Naive thymus-derived CD8-positive, alpha-beta T cell (primary cell): ENCODE data around the gene FAM53C. TPM values are rescaled to one million over a fixed set of nuclear protein-coding genes. Genes with fewer than 3 reads are reported as not detected.
"Not testable (repeated sequence)": the region's sequence is repeated elsewhere in the genome, so short reads cannot be mapped to it uniquely, and the experiment has no call there.

ENCODE experiments used
- ATAC-seq, 2 donors: fragments of 150-1000 bp; cut with Tn5 transposase in 1 of 2; sonication (Bioruptor Pico), chemical (Tn5 transposase) in 1 of 2; 1 replicate in 1 of 2; 2 replicates in 1 of 2; pipeline ENCODE4 v1.10.0; 2021; ENCODE audit warnings: mild to moderate bottlenecking in 2 of 2, moderate library complexity in 2 of 2
- POLR2A ChIA-PET: fragments of 350-600 bp; sonication (Branson Sonifier 250); formaldehyde crosslinking; loops from one replicate; lab custom pipeline; 2021; ENCODE audit warnings: antibody characterized with exemption; lab: Charles Lee
- DNase-seq, 10 donors: peaks; one replicate each; pipeline versions ENCODE4 v3.0.0 to v3.0.0-alpha.2; 2020 to 2022
- H3K27ac Mint-ChIP-seq, 10 donors: one replicate each; pipeline ENCODE4 v1.8.0; 2020 to 2022; ENCODE audit warnings: mild to moderate bottlenecking in 10 of 10, mixed read lengths in 10 of 10, moderate library complexity in 4 of 10, inconsistent platforms in 1 of 10
- H3K27me3 Mint-ChIP-seq, 5 donors: one replicate each; pipeline ENCODE4 v1.8.0; 2021 to 2022; ENCODE audit warnings: mixed read lengths in 5 of 5
- H3K36me3 Mint-ChIP-seq, 3 donors: one replicate each; pipeline ENCODE4 v1.8.0; 2020 to 2022; ENCODE audit warnings: mixed read lengths in 3 of 3, mild to moderate bottlenecking in 2 of 3, inconsistent platforms in 1 of 3
- H3K4me1 Mint-ChIP-seq, 4 donors: one replicate each; pipeline ENCODE4 v1.8.0; 2021 to 2022; ENCODE audit warnings: mixed read lengths in 4 of 4
- H3K4me3 Mint-ChIP-seq, 10 donors: one replicate each; pipeline ENCODE4 v1.8.0; 2020 to 2022; ENCODE audit warnings: mild to moderate bottlenecking in 10 of 10, mixed read lengths in 10 of 10, moderate library complexity in 6 of 10, inconsistent platforms in 1 of 10
- H3K9me3 Mint-ChIP-seq, 9 donors: one replicate each; pipeline ENCODE4 v1.8.0; 2020 to 2022; ENCODE audit warnings: mixed read lengths in 9 of 9, mild to moderate bottlenecking in 3 of 9, inconsistent platforms in 1 of 9, moderate library complexity in 1 of 9
- polyA plus RNA-seq, 3 donors: library from polyadenylated mRNA; unstranded; fragments of 300-500 nt; fragmentation: Illumina TruSeq; gene quantifications; one replicate each; pipeline ENCODE4 v1.2.3, GENCODE V29; 2021
- total RNA-seq, 8 experiments: library from RNA in 2 of 8; stranded (reverse) in 2 of 8; gene quantifications; one replicate each; pipeline ENCODE4 v1.2.3 and lab custom pipeline; 2021 to 2026

The FAM53C gene
- 10 to 100 TPM; 28.6 to 29.6 TPM for total RNA-seq
- 10 to 100 TPM; 18.6 to 22.2 (median 20.3) TPM for polyA plus RNA-seq
- 51.2 to 338 (median 63.8) reads per million in 6 experiments for total RNA-seq (lab: John Stamatoyannopoulos, UW)

- DNase-seq (peak; percentile 82 to 100 (median 94)), ATAC-seq (peak; percentile 86 to 87)
- no peaks in the 10 kb centered on the region for H3K9me3 Mint-ChIP-seq
- H3K27me3 Mint-ChIP-seq: no peaks in the 10 kb centered on the region
- H3K4me3 Mint-ChIP-seq: peak within 1 kb of the TSS; percentile 89 to 97 (median 93)
- POLR2A ChIA-PET: interaction anchor here (0.5 to 13.9 kb wide), 18 partner anchors 11 to 584 kb away, joined by 3 to 274 read pairs (median 4); partner anchors contain the start of genes CDC23, EGR1, ETF1 and HNRNPA0
- peaks cover 22 to 42% (median 41%) of the 10 kb centered on the region in 4 donors for H3K4me1 Mint-ChIP-seq
- H3K36me3 Mint-ChIP-seq: peaks cover 0 to 17% (median 2%) of the 10 kb centered on the region in 3 donors
- H3K27ac Mint-ChIP-seq: peak within 1 kb of the TSS; percentile 98 to 100 (median 100)
These were observed at the start of gene FAM53C for GRCh38 chr5:138337685-138338410. FAM53C (plus strand) TSS chr5:138338266; CDS start chr5:138341336, 3,070 bp downstream.

- no peaks in the 10 kb centered on the region for H3K9me3 Mint-ChIP-seq
- H3K36me3 Mint-ChIP-seq: no peaks in the 10 kb centered on the region
- peaks cover 0 to 1% (median under 1%) of the 10 kb centered on the region in 4 donors for H3K4me1 Mint-ChIP-seq
- H3K4me3 Mint-ChIP-seq: no peak overlapping the region
- POLR2A ChIA-PET: no interaction called here
- no peaks in the 10 kb centered on the region for H3K27me3 Mint-ChIP-seq
- no peak for DNase-seq
- no peak for ATAC-seq
- no peak overlapping the region for H3K27ac Mint-ChIP-seq
These were observed 48.8 kb upstream of the FAM53C start for GRCh38 chr5:138289296-138289695.

- H3K4me3 Mint-ChIP-seq: no peak overlapping the region
- no peak for DNase-seq
- POLR2A ChIA-PET: no interaction called here
- no peaks in the 10 kb centered on the region for H3K27me3 Mint-ChIP-seq
- no peaks in the 10 kb centered on the region for H3K36me3 Mint-ChIP-seq
- no peaks in the 10 kb centered on the region for H3K4me1 Mint-ChIP-seq
- H3K27ac Mint-ChIP-seq: no peak overlapping the region
- no peak for ATAC-seq
- peaks cover 0 to 3% (median 0%) of the 10 kb centered on the region in 9 donors for H3K9me3 Mint-ChIP-seq
These were observed 34.7 kb upstream of the FAM53C start for GRCh38 chr5:138303372-138303771.

- H3K4me3 Mint-ChIP-seq: no peak overlapping the region
- H3K4me1 Mint-ChIP-seq: no peaks in the 10 kb centered on the region
- H3K27me3 Mint-ChIP-seq: peaks cover 0 to 5% (median 0%) of the 10 kb centered on the region in 5 donors
- ATAC-seq (no peak), DNase-seq (peak in 1 of 10 donors; percentile 11)
- no peaks in the 10 kb centered on the region for H3K9me3 Mint-ChIP-seq
- POLR2A ChIA-PET: no interaction called here
- no peaks in the 10 kb centered on the region for H3K36me3 Mint-ChIP-seq
- H3K27ac Mint-ChIP-seq: no peak overlapping the region
These were observed 32.3 kb upstream of the FAM53C start for GRCh38 chr5:138305797-138306196.

GRCh38 chr5:138315751-138316278 lies 22.3 kb upstream of the FAM53C start:
- H3K4me1 Mint-ChIP-seq: no peaks in the 10 kb centered on the region
- ATAC-seq: no peak
- POLR2A ChIA-PET: no interaction called here
- no peaks in the 10 kb centered on the region for H3K9me3 Mint-ChIP-seq
- no peaks in the 10 kb centered on the region for H3K36me3 Mint-ChIP-seq
- peaks cover 0 to 8% (median 0%) of the 10 kb centered on the region in 5 donors for H3K27me3 Mint-ChIP-seq
- no peak overlapping the region for H3K4me3 Mint-ChIP-seq
- H3K27ac Mint-ChIP-seq: no peak overlapping the region
- DNase-seq: no peak

- Mint-ChIP-seq H3K36me3 (no peaks in the 10 kb centered on the region), H3K4me3 (no peak overlapping the region), H3K27ac (no peak overlapping the region), H3K9me3 (no peaks in the 10 kb centered on the region), H3K27me3 (peaks cover 0 to 8% (median 0%) of the 10 kb centered on the region in 5 donors), H3K4me1 (no peaks in the 10 kb centered on the region)
- POLR2A ChIA-PET: no interaction called here
- DNase-seq (no peak), ATAC-seq (no peak)
These were observed 21.7 kb upstream of the FAM53C start for GRCh38 chr5:138316355-138316754.

GRCh38 chr5:138318211-138318610 lies 19.9 kb upstream of the FAM53C start:
- H3K36me3 Mint-ChIP-seq, H3K4me3 Mint-ChIP-seq, H3K9me3 Mint-ChIP-seq, H3K27ac Mint-ChIP-seq, H3K4me1 Mint-ChIP-seq, DNase-seq, ATAC-seq, POLR2A ChIA-PET, H3K27me3 Mint-ChIP-seq: not testable (repeated sequence)

- H3K4me3 Mint-ChIP-seq: peak overlapping the region; percentile 82 to 97 (median 88)
- POLR2A ChIA-PET: interaction anchor here (1.1 to 13.9 kb wide), 2 partner anchors 20 to 245 kb away, joined by 6 to 274 read pairs; partner anchors contain the start of genes HSPA9 and KDM3B
- H3K27ac Mint-ChIP-seq: peak overlapping the region in 3 of 10 donors; percentile 19 to 76 (median 46)
- H3K36me3 Mint-ChIP-seq: no peaks in the 10 kb centered on the region
- H3K9me3 Mint-ChIP-seq: no peaks in the 10 kb centered on the region
- ATAC-seq (no peak), DNase-seq (no peak)
- H3K27me3 Mint-ChIP-seq: no peaks in the 10 kb centered on the region
- H3K4me1 Mint-ChIP-seq: peaks cover 7 to 17% (median 15%) of the 10 kb centered on the region in 4 donors
These were observed 7.1 kb upstream of the FAM53C start for GRCh38 chr5:138330813-138331448.

- no peaks in the 10 kb centered on the region for H3K9me3 Mint-ChIP-seq
These were observed 6.4 kb upstream of the FAM53C start, which contains the start of gene CDC25C for GRCh38 chr5:138331449-138332368. CDC25C (minus strand) TSS chr5:138331804; CDS start chr5:138331180, 624 bp downstream.

GRCh38 chr5:138334867-138335447 lies 3.1 kb upstream of the FAM53C start:
- Mint-ChIP-seq H3K4me1 (peaks cover 20 to 40% (median 38%) of the 10 kb centered on the region in 4 donors), H3K36me3 (no peaks in the 10 kb centered on the region), H3K9me3 (no peaks in the 10 kb centered on the region), H3K27me3 (no peaks in the 10 kb centered on the region), H3K4me3 (peak overlapping the region in 4 of 10 donors; percentile 9 to 44 (median 38)), H3K27ac (peak overlapping the region in 3 of 10 donors; percentile 27 to 60 (median 39))
- DNase-seq (no peak), ATAC-seq (no peak)
- POLR2A ChIA-PET: interaction anchor here (13.9 kb wide), 1 partner anchor 16 kb away, joined by 274 read pairs; the partner anchor contains the start of gene KDM3B

More at GRCh38 chr5:138331449-138332368, 6.4 kb upstream of the FAM53C start, which contains the start of gene CDC25C:
- POLR2A ChIA-PET: interaction anchor here (0.6 to 13.9 kb wide), 6 partner anchors 10 to 1010 kb away, joined by 3 to 274 read pairs (median 4); partner anchors contain the start of genes ETF1, HSPA9, KDM3B and PAIP2
- Mint-ChIP-seq H3K4me1 (peaks cover 7 to 17% (median 16%) of the 10 kb centered on the region in 4 donors), H3K36me3 (no peaks in the 10 kb centered on the region), H3K27ac (peak within 1 kb of the TSS; percentile 0 to 92 (median 72)), H3K27me3 (no peaks in the 10 kb centered on the region), H3K4me3 (peak within 1 kb of the TSS; percentile 82 to 97 (median 88))
- DNase-seq: peak; percentile 88 to 98 (median 96)
- ATAC-seq: peak; percentile 99 to 100
